ENCODE measurements around the gene PMF1. TPM values are rescaled to one million over a fixed set of nuclear protein-coding genes. Genes with fewer than 3 reads are reported as not detected.

The PMF1 gene
- total and polyA plus RNA-seq, 2 of the 13 experiments (the other 11 are each of a cell fraction or from before 2014, with no cell fraction given), result 72.5 to 89.0 TPM

DNA sequence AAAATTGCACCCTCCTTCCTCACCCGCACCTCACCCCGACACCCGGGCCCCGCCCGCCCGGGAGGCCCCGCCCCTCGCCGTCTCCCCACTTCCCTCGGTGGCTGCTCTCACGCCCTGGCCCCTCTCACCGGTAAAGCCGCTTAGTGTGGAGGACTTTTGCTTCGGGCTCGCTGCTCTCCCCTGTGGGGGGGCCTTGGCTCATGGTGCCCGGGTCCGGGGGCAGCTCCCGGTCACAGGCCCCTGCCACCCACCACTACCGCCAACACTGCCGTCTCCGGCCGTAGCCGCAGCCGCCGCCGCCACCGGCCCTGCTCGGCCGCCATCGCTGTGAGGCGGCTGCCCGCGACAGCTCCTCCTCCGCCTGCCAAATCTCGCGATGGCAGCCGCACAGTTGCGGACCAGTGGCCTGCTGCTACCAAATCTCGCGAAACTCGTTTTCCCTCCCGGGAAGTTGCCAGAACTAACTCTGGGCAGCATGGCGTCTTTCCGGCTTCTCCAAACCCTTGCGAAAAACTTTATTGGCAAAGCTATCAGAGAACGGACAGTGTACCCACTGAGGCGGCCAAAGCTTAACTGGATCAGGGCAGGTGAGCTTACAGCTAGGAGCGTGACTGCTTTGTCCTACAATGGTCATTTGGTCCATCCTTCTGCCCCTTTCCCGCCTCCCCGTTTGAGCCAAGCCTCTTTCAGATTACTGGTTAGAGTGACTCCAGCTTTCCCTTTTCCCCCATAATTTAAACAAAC is 69.8 kb downstream of the PMF1 start, which contains the start of gene SMG5 (continued):
- TF ChIP-seq CBX5 (CRISPR knock-in tag; IDR thresholded peaks at IDR 0.05; ENCODE audit: borderline replicate concordance), result 0 out of 2 replicates have a peak, but pooled peaks have one; percentile 83
- 0 out of 2 replicates have a peak, but pooled peaks have one; percentile 77 for TF ChIP-seq ZNF34 (CRISPR knock-in tag; IDR thresholded peaks at IDR 0.05; ENCODE audit: borderline replicate concordance)
- no peak for TF ChIP-seq U2AF2 (IDR thresholded peaks at IDR 0.05; ENCODE audit: low read depth, low read length)
- 0 out of 2 replicates have a peak, but pooled peaks have one; percentile 47 for TF ChIP-seq ZNF616 (CRISPR knock-in tag; IDR thresholded peaks at IDR 0.05; ENCODE audit: low read depth)
- TF ChIP-seq PHF5A (CRISPR knock-in tag; IDR thresholded peaks at IDR 0.05; ENCODE audit: low read depth, unreplicated experiment), result no peak
- peak; percentile 90 for TF ChIP-seq NRL (CRISPR knock-in tag; IDR thresholded peaks at IDR 0.05; ENCODE audit: borderline replicate concordance)
- TF ChIP-seq MIER3 (CRISPR knock-in tag; IDR thresholded peaks at IDR 0.05; ENCODE audit: borderline replicate concordance), result peak; percentile 90
- peak; percentile 85; the same call in 1 of the 2 replicates for TF ChIP-seq KDM5B (CRISPR knock-in tag; IDR thresholded peaks at IDR 0.05; ENCODE audit: borderline replicate concordance)
- peak; percentile 99 for TF ChIP-seq RBFOX2 (IDR thresholded peaks at IDR 0.05; ENCODE audit: low read depth, low read length)
- peak; percentile 48; the same call in 1 of the 2 replicates for TF ChIP-seq ARNTL (CRISPR knock-in tag; IDR thresholded peaks at IDR 0.05)
- TF ChIP-seq MTERF4 (CRISPR knock-in tag; IDR thresholded peaks at IDR 0.05), result 0 out of 2 replicates have a peak, but pooled peaks have one; percentile 53
- TF ChIP-seq AKNA (CRISPR knock-in tag; IDR thresholded peaks at IDR 0.05; ENCODE audit: borderline replicate concordance), result 0 out of 2 replicates have a peak, but pooled peaks have one; percentile 11
- TF ChIP-seq BCL6 (CRISPR knock-in tag; IDR thresholded peaks at IDR 0.05), result peak; percentile 42; the same call in 1 of the 2 replicates
- no peak; the same call in 1 of the 2 replicates for TF ChIP-seq TOPORS (CRISPR knock-in tag; IDR thresholded peaks at IDR 0.05)
- TF ChIP-seq ZSCAN12 (CRISPR knock-in tag; IDR thresholded peaks at IDR 0.05), result 0 out of 2 replicates have a peak, but pooled peaks have one; percentile 46
- TF ChIP-seq, protein P1, sequence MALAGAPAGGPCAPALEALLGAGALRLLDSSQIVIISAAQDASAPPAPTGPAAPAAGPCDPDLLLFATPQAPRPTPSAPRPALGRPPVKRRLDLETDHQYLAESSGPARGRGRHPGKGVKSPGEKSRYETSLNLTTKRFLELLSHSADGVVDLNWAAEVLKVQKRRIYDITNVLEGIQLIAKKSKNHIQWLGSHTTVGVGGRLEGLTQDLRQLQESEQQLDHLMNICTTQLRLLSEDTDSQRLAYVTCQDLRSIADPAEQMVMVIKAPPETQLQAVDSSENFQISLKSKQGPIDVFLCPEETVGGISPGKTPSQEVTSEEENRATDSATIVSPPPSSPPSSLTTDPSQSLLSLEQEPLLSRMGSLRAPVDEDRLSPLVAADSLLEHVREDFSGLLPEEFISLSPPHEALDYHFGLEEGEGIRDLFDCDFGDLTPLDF (CRISPR knock-in tag; IDR thresholded peaks at IDR 0.05), result peak; percentile 41
- TF ChIP-seq, protein P2, sequence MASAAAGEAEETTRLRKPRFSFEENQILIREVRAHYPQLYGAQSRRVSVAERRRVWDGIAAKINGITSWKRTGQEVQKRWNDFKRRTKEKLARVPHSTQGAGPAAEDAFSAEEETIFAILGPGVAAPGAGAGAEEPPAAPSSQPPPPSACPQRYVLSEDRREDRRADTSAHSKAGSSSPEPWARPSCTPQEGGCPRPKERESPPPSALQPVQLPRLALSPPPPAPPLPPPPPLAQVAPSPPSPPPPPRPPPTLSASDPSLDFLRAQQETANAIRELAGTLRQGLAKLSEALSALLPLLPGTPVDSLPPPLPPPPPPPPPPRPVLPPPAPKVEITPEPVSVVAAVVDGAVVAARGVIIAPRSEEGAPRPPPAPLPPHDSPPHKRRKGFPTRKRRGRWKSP (CRISPR knock-in tag; IDR thresholded peaks at IDR 0.05), result 0 out of 2 replicates have a peak, but pooled peaks have one; percentile 39
- TF ChIP-seq, protein P3, sequence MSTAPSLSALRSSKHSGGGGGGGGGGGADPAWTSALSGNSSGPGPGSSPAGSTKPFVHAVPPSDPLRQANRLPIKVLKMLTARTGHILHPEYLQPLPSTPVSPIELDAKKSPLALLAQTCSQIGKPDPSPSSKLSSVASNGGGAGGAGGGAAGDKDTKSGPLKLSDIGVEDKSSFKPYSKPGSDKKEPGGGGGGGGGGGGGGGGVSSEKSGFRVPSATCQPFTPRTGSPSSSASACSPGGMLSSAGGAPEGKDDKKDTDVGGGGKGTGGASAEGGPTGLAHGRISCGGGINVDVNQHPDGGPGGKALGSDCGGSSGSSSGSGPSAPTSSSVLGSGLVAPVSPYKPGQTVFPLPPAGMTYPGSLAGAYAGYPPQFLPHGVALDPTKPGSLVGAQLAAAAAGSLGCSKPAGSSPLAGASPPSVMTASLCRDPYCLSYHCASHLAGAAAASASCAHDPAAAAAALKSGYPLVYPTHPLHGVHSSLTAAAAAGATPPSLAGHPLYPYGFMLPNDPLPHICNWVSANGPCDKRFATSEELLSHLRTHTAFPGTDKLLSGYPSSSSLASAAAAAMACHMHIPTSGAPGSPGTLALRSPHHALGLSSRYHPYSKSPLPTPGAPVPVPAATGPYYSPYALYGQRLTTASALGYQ (CRISPR knock-in tag; IDR thresholded peaks at IDR 0.05), result 0 out of 2 replicates have a peak, but pooled peaks have one; percentile 35

Measured in HepG2 (cell line).